IMR-90 (cell line): ENCODE data around the gene ZNF76. TPM values are rescaled to one million over a fixed set of nuclear protein-coding genes. Genes with fewer than 3 reads are reported as not detected.
A peak's percentile ranks its signal among the peaks of the same experiment; 100 is the strongest.

Source experiments
- ATAC-seq: fragments of 200-7000 bp; cut with Tn5 transposase; 2 replicates; pipeline ENCODE4 v1.9.1; 2020; ENCODE audit warnings: low read depth, mild to moderate bottlenecking, moderate library complexity
- BruUV-seq: library from RNA; stranded (reverse); fragments of 400-500 nt; replicated peaks from 2 replicates; lab custom pipeline; 2021; lab: Mats Ljungman, UMichigan
- CTCF ChIA-PET: fragments of 300-600 bp; formaldehyde crosslinking; extraction: SDS; loops from one replicate; lab custom pipeline; 2021; ENCODE audit warnings: antibody characterized with exemption; lab: Yijun Ruan, JAX
- POLR2A ChIA-PET: fragments of 300-600 bp; sonication (Branson Sonifier 250); formaldehyde crosslinking; loops from one replicate; lab custom pipeline; 2022; ENCODE audit warnings: antibody characterized with exemption; ENCODE audit not compliant: unreplicated experiment; lab: Charles Lee
- DNase-seq: peaks from one replicate; pipeline ENCODE4 v3.0.0; 2013
- H2AFZ ChIP-seq: replicated peaks from 2 replicates; pipeline ENCODE3; 2013; ENCODE audit warnings: low read length, mild to moderate bottlenecking; ENCODE audit not compliant: poor library complexity
- H2AK5ac ChIP-seq: 2 replicates; pipeline ENCODE4 v1.6.1; 2013; ENCODE audit warnings: low read depth, low read length, inconsistent platforms
- H2AK9ac ChIP-seq: replicated peaks from 2 replicates; pipeline ENCODE3; 2013; ENCODE audit warnings: mild to moderate bottlenecking, low read depth, low read length, moderate library complexity; ENCODE audit not compliant: poor library complexity
- H2BK120ac ChIP-seq: 2 replicates; pipeline ENCODE4 v1.6.1; 2013; ENCODE audit warnings: low read depth, low read length, inconsistent platforms
- H2BK15ac ChIP-seq: 3 replicates; pipeline ENCODE4 v1.6.1; 2013; ENCODE audit warnings: low read depth, low read length, inconsistent platforms
- H2BK20ac ChIP-seq: 2 replicates; pipeline ENCODE4 v1.6.1; 2013; ENCODE audit warnings: low read depth, mild to moderate bottlenecking, inconsistent platforms, low read length, moderate library complexity
- H2BK5ac ChIP-seq: 2 replicates; pipeline ENCODE4 v1.6.1; 2013; ENCODE audit warnings: mild to moderate bottlenecking, low read depth, low read length, inconsistent platforms; ENCODE audit not compliant: poor library complexity, severe bottlenecking
- H3K14ac ChIP-seq: replicated peaks from 2 replicates; pipeline ENCODE4 v1.6.1; 2013; ENCODE audit warnings: low read depth, low read length, inconsistent platforms
- H3K18ac ChIP-seq: 2 replicates; pipeline ENCODE4 v1.6.1; 2013; ENCODE audit warnings: low read depth, low read length, control low read depth
- H3K23ac ChIP-seq: 2 replicates; pipeline ENCODE4 v1.6.1; 2013; ENCODE audit warnings: low read depth, low read length, inconsistent platforms
- H3K27ac ChIP-seq: 2 replicates; pipeline ENCODE4 v1.5.1; 2013; ENCODE audit warnings: mild to moderate bottlenecking, control low read depth, low read length; ENCODE audit not compliant: insufficient read depth
- H3K27me3 ChIP-seq: 2 replicates; pipeline ENCODE4 v1.6.1; 2013; ENCODE audit warnings: low read length; ENCODE audit not compliant: control insufficient read depth, insufficient read depth
- H3K36me3 ChIP-seq: 2 replicates; pipeline ENCODE4 v1.6.1; 2013; ENCODE audit warnings: low read length, mixed read lengths; ENCODE audit not compliant: control insufficient read depth, insufficient read depth
- H3K4ac ChIP-seq: 2 replicates; pipeline ENCODE4 v1.6.1; 2013; ENCODE audit warnings: low read depth, low read length, inconsistent platforms
- H3K4me1 ChIP-seq: 2 replicates; pipeline ENCODE4 v1.6.1; 2013; ENCODE audit warnings: low read length, mixed read lengths; ENCODE audit not compliant: control insufficient read depth, insufficient read depth
- H3K4me2 ChIP-seq: 2 replicates; pipeline ENCODE4 v1.6.1; 2013; ENCODE audit warnings: low read depth, mild to moderate bottlenecking, control low read depth, low read length, moderate library complexity
- H3K4me3 ChIP-seq: 2 replicates; pipeline ENCODE4 v1.5.1; 2013; ENCODE audit warnings: low read depth, mild to moderate bottlenecking, control low read depth, low read length, moderate library complexity; ENCODE audit not compliant: insufficient read depth
- H3K56ac ChIP-seq: 2 replicates; pipeline ENCODE4 v1.6.1; 2013; ENCODE audit warnings: low read length, inconsistent platforms; ENCODE audit not compliant: insufficient read depth; ENCODE audit errors: extremely low read depth
- H3K79me1 ChIP-seq, 2 experiments: 2 replicates each; pipeline ENCODE4 v1.6.1; 2013; ENCODE audit warnings: low read length in 2 of 2, inconsistent platforms in 1 of 2, low read depth in 1 of 2
- H3K9ac ChIP-seq: 2 replicates; pipeline ENCODE4 v1.6.1; 2013; ENCODE audit warnings: low read depth, low read length, control low read depth
- H3K9me1 ChIP-seq: 2 replicates; pipeline ENCODE4 v1.6.1; 2013; ENCODE audit warnings: low read length, inconsistent platforms; ENCODE audit not compliant: insufficient read depth
- H3K9me3 ChIP-seq: 2 replicates; pipeline ENCODE4 v1.6.1; 2013; ENCODE audit warnings: low read length; ENCODE audit not compliant: control insufficient read depth, insufficient read depth
- H4K20me1 ChIP-seq: 2 replicates; pipeline ENCODE4 v1.6.1; 2013; ENCODE audit warnings: low read length, inconsistent platforms; ENCODE audit not compliant: insufficient read depth
- H4K5ac ChIP-seq: 2 replicates; pipeline ENCODE4 v1.6.1; 2013; ENCODE audit warnings: mild to moderate bottlenecking, low read depth, low read length, control low read depth
- H4K8ac ChIP-seq, 2 experiments: 2 replicates each; pipeline ENCODE4 v1.6.1; 2013; ENCODE audit warnings: low read depth in 2 of 2, low read length in 2 of 2, control low read depth in 1 of 2, inconsistent platforms in 1 of 2
- H4K91ac ChIP-seq: 2 replicates; pipeline ENCODE4 v1.6.1; 2013; ENCODE audit warnings: low read depth, low read length, inconsistent platforms; ENCODE audit not compliant: insufficient read depth
- CEBPB ChIP-seq: IDR thresholded peaks from 2 replicates; pipeline ENCODE4 v1.6.1; 2012; ENCODE audit warnings: low read depth, low read length, improper control_type of control experiment
- ELK1 ChIP-seq: fragments of 150-350 bp; IDR thresholded peaks from 2 replicates; pipeline ENCODE4 v1.6.1; 2016; ENCODE audit warnings: low read depth, mild to moderate bottlenecking, low read length, moderate library complexity, borderline replicate concordance
- MAZ ChIP-seq: IDR thresholded peaks from 2 replicates; pipeline ENCODE4 v1.6.1; 2012; ENCODE audit warnings: low read depth, mild to moderate bottlenecking, low read length, improper control_type of control experiment, moderate library complexity, borderline replicate concordance
- POLR2A ChIP-seq: IDR thresholded peaks from 2 replicates; pipeline ENCODE4 v1.6.1; 2012; ENCODE audit warnings: mild to moderate bottlenecking, low read depth, low read length
- SMC3 ChIP-seq: fragments of 150-350 bp; IDR thresholded peaks from 2 replicates; pipeline ENCODE4 v1.6.1; 2016; ENCODE audit warnings: low read depth, mild to moderate bottlenecking, antibody characterized with exemption, low read length, moderate library complexity
- USF2 ChIP-seq: fragments of 150-350 bp; IDR thresholded peaks from 2 replicates; pipeline ENCODE4 v1.6.1; 2017; ENCODE audit warnings: mild to moderate bottlenecking, antibody characterized with exemption, low read length, low read depth
- WGBS, 2 experiments: methylation state at CpG; one replicate each; pipeline versions ENCODE4 v1.1.5 to v1.1.7; 2013; ENCODE audit warnings: missing lambda C conversion rate in 2 of 2; ENCODE audit not compliant: insufficient read length in 1 of 2; ENCODE audit errors: extremely low coverage in 2 of 2; 5-methylcytosine and 5-hydroxymethylcytosine counted together
- dilution Hi-C: fragments of 300-500 bp; cut with HindIII; formaldehyde crosslinking; loops from one replicate; pipeline ENCODE4 v1.14.3; 2018; ENCODE audit warnings: low sequenced_read_pairs; ENCODE audit not compliant: unreplicated experiment
- in situ Hi-C: fragments of 300-500 bp; cut with MboI; formaldehyde crosslinking; loops from 3 replicates; pipeline ENCODE4 v1.14.3; 2019; ENCODE audit warnings: low sequenced_read_pairs, inconsistent platforms, mixed read lengths
- intact Hi-C: fragments of 100-400 bp; cut with micrococcal nuclease; formaldehyde crosslinking; loops from 2 replicates; pipeline ENCODE4 v1.10.0; 2022
- polyA plus RNA-seq, 3 experiments: library from polyadenylated mRNA; depleted of rRNA; stranded (reverse); fragments of >200 nt; gene quantifications; 2 replicates each; pipeline ENCODE4 v1.2.3, GENCODE V29; 2012; ENCODE audit warnings: low replicate concordance in 1 of 3
- total RNA-seq: library from RNA; depleted of rRNA; stranded (reverse); fragments of >200 nt; gene quantifications from 2 replicates; pipeline ENCODE4 v1.2.3, GENCODE V29; 2012

ZNF76 gene
- total and polyA plus RNA-seq, 2 of the 4 experiments (the other 2 are of a cell fraction), result 19.9 to 21.1 TPM

GRCh38 chr6:35273822-35274559, 14.5 kb downstream of the ZNF76 start (continued):
- TF ChIP-seq USF2 (no peak), MAZ (no peak)

GRCh38 chr6:35275744-35276260, 16.3 kb downstream of the ZNF76 start:
- DNase-seq (no peak), ATAC-seq (no peak)
- Histone ChIP-seq H2BK5ac (no peak overlapping the region), H3K56ac (no peak overlapping the region), H2AFZ (no peak overlapping the region), H3K9me3 (no peaks in the 10 kb centered on the region), H4K8ac (no peak overlapping the region), H2BK15ac (no peak overlapping the region), H3K4me3 (no peak overlapping the region), H3K4ac (no peak overlapping the region), H3K4me2 (no peak overlapping the region), H4K20me1 (peaks cover 3% of the 10 kb centered on the region; the same call in 1 of the 2 replicates), H2BK120ac (no peak overlapping the region), H3K4me1 (peaks cover 22% of the 10 kb centered on the region), H3K36me3 (no peaks in the 10 kb centered on the region), H2BK20ac (0 out of 2 replicates have a peak overlapping the region, but pooled peaks have one; percentile 4), H2AK5ac (peak overlapping the region; percentile 23; the same call in 1 of the 2 replicates), H3K23ac (no peak overlapping the region), H3K9me1 (peaks cover 12% of the 10 kb centered on the region), H3K14ac (no peak overlapping the region), H3K18ac (no peak overlapping the region), H3K27me3 (no peaks in the 10 kb centered on the region), H4K5ac (no peak overlapping the region), H4K91ac (no peak overlapping the region), H3K27ac (no peak overlapping the region), H2AK9ac (no peak overlapping the region), H3K79me1 (peaks cover 13 to 17% of the 10 kb centered on the region in 2 experiments; a peak in 3 of 4 replicates), H3K9ac (no peak overlapping the region)
- ChIA-PET CTCF (interaction anchor here (0.9 kb wide), 1 partner anchor 9 kb away, joined by 3 read pairs; no protein-coding TSS in a partner anchor), POLR2A (no interaction called here)
- intact Hi-C loops (no loop called here), dilution Hi-C loops (no loop called here), in situ Hi-C loops (no loop called here)
- BruUV-seq, result no TSS peak
- no peak for TF ChIP-seq ELK1
- no peak for TF ChIP-seq SMC3
- no peak for TF ChIP-seq POLR2A
- TF ChIP-seq CEBPB, result no peak
- WGBS, 2 experiments, result no CpG with 5 or more reads among the region's 4 CpGs
